Activated CD8-positive, alpha-beta memory T cell treated with anti-CD3 and anti-CD28 coated beads, Interleukin-2, amount 50 U/mL, for 4 hours (primary cell): ENCODE measurements around the gene ATP6V0A4.
A peak's percentile ranks its signal among the peaks of the same experiment; 100 is the strongest.
"Not testable (repeated sequence)": the region's sequence is repeated elsewhere in the genome, so short reads cannot be mapped to it uniquely, and the experiment has no call there.

Source experiments
- DNase-seq: peaks from one replicate; pipeline ENCODE4 v3.0.0-alpha.2; 2020

Gene ATP6V0A4

DNA sequence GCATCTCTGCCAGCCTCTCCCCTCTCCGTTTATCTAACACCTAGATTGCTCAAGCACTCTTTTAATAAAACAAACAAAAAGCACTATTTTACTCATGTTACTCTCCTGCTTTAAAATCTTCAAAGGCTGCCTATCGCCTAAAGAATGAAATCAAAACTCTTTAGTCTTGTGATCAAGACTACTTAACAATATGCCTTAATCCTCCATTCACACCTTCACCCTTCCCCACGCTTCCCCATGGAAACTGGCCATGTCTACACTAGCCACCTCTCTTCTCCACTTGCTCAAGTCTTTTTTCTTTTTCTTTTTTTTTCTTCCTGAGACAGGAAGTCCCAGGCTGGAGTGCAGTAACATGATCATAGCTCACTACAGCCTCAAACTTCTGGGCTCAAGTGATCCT is 48.0 kb downstream of the ATP6V0A4 start:
- no peak for DNase-seq

GRCh38 chr7:138748666-138749065 is 49.3 kb downstream of the ATP6V0A4 start:
- no peak for DNase-seq

DNA sequence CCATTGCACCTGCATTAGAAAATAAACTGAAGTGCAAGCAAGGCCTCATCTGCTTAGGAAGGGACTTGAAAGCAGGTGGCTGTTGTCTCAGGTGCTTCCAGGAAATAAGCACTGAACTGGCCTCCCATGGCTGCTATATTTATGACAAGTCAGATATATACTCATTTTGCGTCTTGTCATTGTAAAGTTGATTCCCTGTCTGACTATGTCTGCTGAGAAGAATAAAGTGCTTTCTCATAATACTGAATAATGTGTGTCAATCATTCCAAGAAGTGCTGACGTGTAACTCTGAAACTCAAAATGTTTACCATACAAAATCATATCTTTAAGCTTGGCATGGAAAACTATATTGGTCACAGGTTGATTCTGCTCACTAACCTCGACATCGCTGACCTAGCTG is 51.9 kb downstream of the ATP6V0A4 start:
- no peak for DNase-seq

DNA sequence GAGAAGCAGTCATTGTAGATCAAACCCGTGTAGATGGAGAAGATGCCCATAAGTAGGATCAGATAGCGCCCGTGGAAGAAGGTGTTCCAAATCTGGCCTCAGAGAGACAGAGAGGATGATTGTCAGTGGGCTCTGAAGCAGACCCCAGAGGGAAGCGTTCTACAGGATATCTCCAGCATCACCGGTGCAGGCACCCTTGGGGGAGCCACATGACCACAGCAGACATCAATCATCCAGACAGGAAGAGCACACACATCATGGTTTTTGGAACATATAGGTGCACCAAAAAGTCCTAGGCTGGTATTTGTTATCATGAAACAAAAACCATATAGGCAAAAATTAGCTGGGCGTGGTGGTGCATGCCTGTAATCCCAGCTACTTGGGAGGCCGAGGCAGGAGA is 52.8 kb downstream of the ATP6V0A4 start:
- no peak for DNase-seq

DNA sequence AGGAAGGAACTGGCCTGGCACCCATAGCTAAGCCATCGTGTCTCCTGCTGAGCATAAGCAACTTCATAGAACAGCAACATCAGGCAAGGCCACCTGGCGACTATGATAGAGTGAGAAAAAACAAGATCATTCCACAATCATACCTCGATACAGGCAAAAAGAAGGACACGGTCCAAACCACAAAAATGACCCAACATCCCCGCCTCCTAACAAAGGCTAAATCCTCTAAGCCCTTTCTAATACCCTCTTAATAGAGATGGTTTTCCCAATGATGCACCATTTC is 56.6 kb downstream of the ATP6V0A4 start:
- no peak for DNase-seq

GRCh38 chr7:138739859-138740258 is 58.1 kb downstream of the ATP6V0A4 start:
- DNase-seq, result no peak

GRCh38 chr7:138738551-138739335 is 59.3 kb downstream of the ATP6V0A4 start:
- DNase-seq, result peak; percentile 88

- DNase-seq, result no peak
These were observed 59.9 kb downstream of the ATP6V0A4 start for GRCh38 chr7:138738114-138738513.

DNA sequence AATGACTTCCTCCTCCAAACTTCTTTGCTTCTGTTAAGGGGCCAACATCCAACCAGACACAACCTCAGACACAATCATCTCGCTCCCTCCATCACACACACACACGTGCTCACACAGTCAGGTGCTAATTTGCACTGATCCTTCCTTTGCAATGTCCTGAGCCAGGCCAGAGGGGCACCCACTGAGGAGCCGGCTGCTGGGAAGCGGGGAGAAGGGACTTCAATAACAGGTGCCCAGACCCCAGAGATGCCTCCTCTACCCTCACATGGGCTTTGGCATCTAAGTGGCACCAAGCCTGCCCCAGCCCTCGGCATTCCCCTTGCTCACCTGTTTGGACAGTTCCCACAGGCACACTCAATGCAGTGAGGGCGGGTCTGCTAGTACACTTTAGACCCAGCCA is 62.6 kb downstream of the ATP6V0A4 start:
- no peak for DNase-seq

DNA sequence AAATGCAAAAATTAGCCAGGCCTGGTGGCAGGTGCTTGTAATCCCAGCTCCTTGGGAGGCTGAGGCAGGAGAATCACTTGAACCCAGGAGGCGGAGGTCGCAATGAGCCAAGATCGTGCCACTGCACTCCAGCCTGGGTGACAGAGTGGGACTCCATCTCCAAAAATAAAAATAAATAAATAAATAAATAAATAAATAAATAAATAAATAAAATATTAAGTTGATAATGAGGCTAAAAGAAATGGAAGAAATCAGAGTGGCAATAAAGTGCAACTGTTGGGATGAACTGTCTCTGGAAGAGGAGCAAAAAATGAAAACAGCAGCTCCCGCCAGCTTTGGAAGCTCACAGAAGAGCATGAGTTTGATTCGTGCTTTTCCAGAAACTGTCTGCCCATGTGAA is 66.3 kb downstream of the ATP6V0A4 start:
- not testable (repeated sequence) for DNase-seq

DNA sequence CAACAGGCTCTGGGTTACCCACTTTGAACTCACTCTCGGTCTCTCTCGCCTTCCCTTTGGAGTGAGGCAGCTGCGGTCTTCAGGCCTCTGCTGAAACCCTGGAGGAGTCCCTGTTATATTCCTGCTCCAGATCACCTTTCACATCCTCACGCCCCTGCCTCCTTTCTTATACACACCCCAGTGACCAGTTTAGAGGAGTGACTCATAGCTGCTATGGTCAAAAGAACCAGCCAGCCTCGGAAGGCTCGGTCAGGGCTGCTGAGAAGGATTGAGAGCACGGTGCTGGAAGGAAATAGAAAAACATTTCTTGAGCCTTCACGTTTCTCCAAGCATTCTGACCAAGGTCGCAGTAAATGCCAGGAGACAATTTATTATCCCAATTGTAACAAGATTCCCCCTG is 68.6 kb downstream of the ATP6V0A4 start:
- DNase-seq, result no peak

GRCh38 chr7:138727336-138728099 is 70.5 kb downstream of the ATP6V0A4 start:
- no peak for DNase-seq

- no peak for DNase-seq
These were observed 71.7 kb downstream of the ATP6V0A4 start for GRCh38 chr7:138726288-138726687.

DNA sequence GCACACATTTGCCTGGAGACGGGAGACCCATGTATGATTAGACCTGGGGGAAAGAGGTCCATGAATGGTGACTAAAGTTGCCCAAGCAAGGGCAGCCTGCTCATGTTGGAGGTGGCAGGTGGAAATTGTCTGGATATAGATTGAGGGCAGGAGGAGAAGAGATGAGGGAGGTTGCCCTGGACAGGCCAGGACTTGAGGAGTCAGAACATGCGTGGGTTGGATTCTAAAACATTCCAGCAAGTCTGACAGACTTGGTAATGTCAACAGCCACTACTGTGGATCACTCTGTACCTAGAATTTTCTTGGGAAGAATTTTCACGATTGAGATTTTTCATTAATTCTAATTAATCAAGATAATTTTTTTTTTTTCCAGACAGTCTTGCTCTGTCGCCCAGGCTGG is 77.7 kb downstream of the ATP6V0A4 start:
- DNase-seq, result no peak

DNA sequence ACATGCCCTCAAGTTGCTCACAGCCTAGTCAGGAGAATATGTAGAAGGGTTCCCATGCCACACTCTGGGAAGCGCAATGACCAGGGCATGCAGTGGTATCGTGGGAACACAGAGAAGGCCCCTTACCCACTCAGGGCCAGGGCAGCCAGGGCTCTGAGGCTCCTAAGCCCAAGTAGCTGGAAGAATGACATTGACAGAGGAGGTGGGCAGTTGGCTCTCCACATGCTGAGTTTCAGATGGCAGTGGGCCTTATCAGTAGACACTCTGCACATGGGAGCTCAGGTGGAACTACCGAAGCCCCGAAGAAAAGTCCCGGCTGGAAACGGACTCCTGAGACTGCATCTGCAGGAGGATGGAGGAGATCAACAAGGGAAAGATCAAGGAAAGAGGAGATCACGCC is 81.1 kb downstream of the ATP6V0A4 start:
- no peak for DNase-seq

DNA sequence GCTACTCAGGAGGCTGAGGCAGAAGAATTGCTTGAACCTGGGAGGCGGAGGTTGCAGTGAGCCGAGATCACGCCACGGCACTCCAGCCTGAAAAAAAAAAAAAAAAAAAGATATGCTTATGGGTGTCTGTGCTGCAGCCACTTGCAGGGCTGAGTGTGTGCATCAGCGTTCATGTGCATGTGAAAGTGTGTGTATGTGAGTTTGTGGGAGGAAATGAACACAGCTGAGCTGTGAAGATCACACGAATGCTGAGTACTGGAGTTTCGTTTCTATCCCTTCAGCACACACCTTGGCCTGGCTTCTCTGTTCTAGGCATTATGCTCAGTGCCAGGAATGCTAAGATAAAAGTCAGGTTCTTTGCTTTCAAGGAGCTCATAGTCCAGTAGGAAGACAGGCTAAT is 84.8 kb downstream of the ATP6V0A4 start:
- DNase-seq, result no peak

DNA sequence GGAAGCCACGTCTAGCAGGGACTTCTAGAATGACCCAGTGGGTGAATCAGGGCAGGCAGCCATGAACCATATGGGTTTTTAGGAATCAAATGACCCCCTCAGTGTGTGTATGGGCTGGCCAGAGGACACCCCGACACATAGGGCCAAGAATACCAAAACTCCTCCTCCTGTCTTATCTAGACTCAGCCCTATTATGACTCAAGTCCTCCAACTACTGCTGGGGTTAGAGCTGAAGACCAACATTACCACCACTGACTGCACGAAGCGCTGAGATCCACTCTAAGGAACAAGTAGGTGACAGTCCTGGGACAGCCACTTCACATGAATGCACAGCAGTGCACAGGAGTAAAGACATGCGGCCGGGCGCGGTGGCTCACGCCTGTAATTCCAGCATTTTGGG is 85.3 kb downstream of the ATP6V0A4 start:
- no peak for DNase-seq

GRCh38 chr7:138710536-138711385 is 87.2 kb downstream of the ATP6V0A4 start:
- DNase-seq, result no peak

DNA sequence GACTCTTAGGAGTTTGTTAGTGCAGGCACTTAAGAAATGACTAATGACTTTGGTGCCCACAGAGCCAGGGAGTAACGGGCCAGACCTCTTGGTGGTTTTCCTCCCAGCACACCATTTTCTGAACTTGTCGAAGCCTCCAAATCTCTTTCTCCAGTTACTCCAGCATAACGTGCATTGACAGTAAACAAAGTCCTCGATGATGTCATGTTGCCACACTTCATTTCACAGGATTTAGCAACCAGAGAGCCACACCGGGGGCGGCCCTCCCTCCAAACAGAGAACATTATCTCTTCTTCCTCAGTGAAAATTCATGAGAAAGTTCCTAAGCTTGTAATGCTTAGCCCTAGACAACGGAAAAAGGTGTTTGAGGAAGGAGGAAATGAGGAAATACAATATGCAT is 92.8 kb downstream of the ATP6V0A4 start:
- no peak for DNase-seq

DNA sequence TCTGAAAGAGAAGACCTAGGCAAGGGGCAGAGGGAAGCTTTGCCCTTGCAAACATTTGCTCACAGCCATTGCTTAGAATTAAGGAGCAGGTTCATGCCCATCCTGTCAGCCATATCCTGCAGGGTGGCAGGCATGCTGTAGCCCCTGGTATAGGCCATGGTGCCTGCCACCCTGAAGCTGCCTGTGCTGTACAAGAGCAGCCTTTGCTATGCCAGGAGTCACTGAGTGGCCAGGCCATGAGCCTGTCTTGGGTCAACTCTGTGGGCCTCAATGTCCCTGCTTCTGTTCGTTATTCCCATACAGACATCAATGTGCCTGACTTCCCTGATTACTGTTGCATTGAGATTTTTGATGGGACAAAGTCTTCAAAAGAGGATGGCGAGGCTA is 96.5 kb downstream of the ATP6V0A4 start:
- no peak for DNase-seq

DNA sequence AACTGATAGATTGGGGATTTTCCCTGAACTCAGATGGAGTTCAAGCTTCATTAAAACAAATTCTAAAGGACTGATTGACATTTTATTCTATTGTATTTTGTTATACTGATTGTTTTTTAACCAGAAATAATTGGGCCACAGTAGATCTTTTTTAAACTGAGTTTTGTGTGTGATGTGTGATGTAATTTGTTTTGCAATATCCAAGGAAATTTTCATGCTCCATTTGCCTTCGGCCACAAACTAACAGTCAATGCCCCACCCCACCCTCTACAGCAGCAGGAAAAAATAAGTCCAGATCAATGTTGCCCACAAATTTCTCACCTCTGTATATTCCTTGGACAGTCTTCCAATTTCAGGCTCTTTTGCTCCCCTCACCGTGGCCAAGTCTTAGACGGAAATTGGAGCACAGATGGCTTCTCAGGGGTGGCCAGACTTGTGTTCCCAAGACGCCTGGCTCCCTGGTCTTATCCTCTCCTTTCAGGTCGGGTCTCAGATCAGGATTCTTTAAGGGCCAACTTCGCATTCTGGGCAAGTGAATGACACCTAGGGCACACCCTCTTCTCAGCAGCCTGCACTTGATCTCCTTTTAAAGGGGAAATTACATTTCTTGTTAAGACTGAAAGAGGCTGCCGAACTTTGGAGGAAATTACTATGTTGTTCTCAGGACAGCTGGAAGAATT is 97.0 kb downstream of the ATP6V0A4 start, which contains the start of gene SVOPL:
SVOPL (minus strand) TSS at position 506 of the 680 bp plus-strand sequence. CDS start 22,317 bp downstream, outside the sequence.
- no peak for DNase-seq

- no peak for DNase-seq
These were observed 98.3 kb downstream of the ATP6V0A4 start for GRCh38 chr7:138699661-138700060.

GRCh38 chr7:138698281-138698680 is 99.7 kb downstream of the ATP6V0A4 start:
- no peak for DNase-seq
